Stimulated activated CD8-positive, alpha-beta memory T cell treated with anti-CD3 and anti-CD28 coated beads, Interleukin-2, amount 100 ng/mL, for 1 hour (primary cell): ENCODE data around the gene SLC15A3.

ENCODE experiments used
- DNase-seq, 2 donors: peaks; one replicate each; pipeline ENCODE4 v3.0.0-alpha.2; 2020; ENCODE audit warnings: low read depth in 2 of 2

The SLC15A3 gene

GRCh38 chr11:60946601-60947264 is 5.2 kb downstream of the SLC15A3 start:
- DNase-seq = no peak

- DNase-seq = no peak
Measured at GRCh38 chr11:60945295-60945667, 6.7 kb downstream of the SLC15A3 start.

GRCh38 chr11:60944490-60945294 is 7.3 kb downstream of the SLC15A3 start:
- no peak for DNase-seq

GRCh38 chr11:60942970-60943565 is 8.9 kb downstream of the SLC15A3 start:
- DNase-seq = no peak

- no peak for DNase-seq
Measured at GRCh38 chr11:60942219-60942618, 9.8 kb downstream of the SLC15A3 start.

- no peak for DNase-seq
Measured at GRCh38 chr11:60941371-60942119, 10.4 kb downstream of the SLC15A3 start.

GRCh38 chr11:60939855-60940254 is 12.1 kb downstream of the SLC15A3 start:
- no peak for DNase-seq

GRCh38 chr11:60939301-60939700 is 12.7 kb downstream of the SLC15A3 start:
- DNase-seq = no peak

- DNase-seq = no peak
Measured at GRCh38 chr11:60938500-60938899, 13.5 kb downstream of the SLC15A3 start.

- no peak for DNase-seq
Measured at GRCh38 chr11:60937811-60938210, 14.2 kb downstream of the SLC15A3 start.

- DNase-seq = no peak
Measured at GRCh38 chr11:60937144-60937527, 14.8 kb downstream of the SLC15A3 start.

GRCh38 chr11:60936467-60937143 is 15.4 kb downstream of the SLC15A3 start:
- no peak for DNase-seq

- DNase-seq = no peak
Measured at GRCh38 chr11:60935676-60936442, 16.1 kb downstream of the SLC15A3 start.

- DNase-seq = no peak
Measured at GRCh38 chr11:60934790-60935605, 17.0 kb downstream of the SLC15A3 start.

GRCh38 chr11:60934124-60934789 is 17.7 kb downstream of the SLC15A3 start:
- DNase-seq = no peak

GRCh38 chr11:60933416-60934123 is 18.4 kb downstream of the SLC15A3 start:
- DNase-seq = no peak

GRCh38 chr11:60932605-60933356 is 19.2 kb downstream of the SLC15A3 start:
- no peak for DNase-seq

GRCh38 chr11:60931917-60932316 is 20.1 kb downstream of the SLC15A3 start:
- no peak for DNase-seq
